Ovary (tissue), 9 donors: Measurements from ENCODE around the gene SPI1. TPM values are rescaled to one million over a fixed set of nuclear protein-coding genes. Genes with fewer than 3 reads are reported as not detected.

Source experiments
- DNase-seq, 5 donors: peaks; one replicate each; pipeline ENCODE4 v3.0.0-alpha.2; 2019 to 2020
- H3K27ac ChIP-seq, 2 donors: fragments of 200-600 bp; one replicate each; pipeline versions ENCODE4 v1.5.1 to v1.8.0; 2019 to 2022
- H3K27me3 ChIP-seq: fragments of 200-600 bp; one replicate; pipeline ENCODE4 v1.8.0; 2022
- H3K36me3 ChIP-seq: fragments of 200-600 bp; sonication (generic); one replicate; pipeline ENCODE4 v1.5.1; 2019
- H3K4me1 ChIP-seq: one replicate; pipeline ENCODE4 v1.8.1; 2013; ENCODE audit warnings: mild to moderate bottlenecking, moderate library complexity; ENCODE audit not compliant: insufficient read depth
- H3K4me3 ChIP-seq: fragments of 200-600 bp; sonication (generic); one replicate; pipeline ENCODE4 v1.5.1; 2017
- H3K9me3 ChIP-seq, 2 donors: fragments of 200-600 bp in 1 of 2; sonication (generic) in 1 of 2; one replicate each; pipeline versions ENCODE4 v1.5.1 to v1.8.1; 2013 to 2019; ENCODE audit warnings: mild to moderate bottlenecking in 1 of 2, moderate library complexity in 1 of 2
- CTCF ChIP-seq, 3 donors: fragments of 450-650 bp in 2 of 3; fragments of 200-600 bp in 1 of 3; IDR thresholded peaks; one replicate each; pipeline versions ENCODE4 v1.5.1 to v1.8.0; 2016 to 2022; ENCODE audit warnings: antibody characterized with exemption in 3 of 3, mild to moderate bottlenecking in 1 of 3
- EP300 ChIP-seq: sonication (generic); formaldehyde crosslinking; IDR thresholded peaks from one replicate; pipeline ENCODE4 v1.6.1; 2017; ENCODE audit warnings: antibody characterized with exemption
- POLR2A ChIP-seq: fragments of 450-650 bp; IDR thresholded peaks from one replicate; pipeline ENCODE4 v1.6.1; 2017; ENCODE audit warnings: antibody characterized with exemption, mild to moderate bottlenecking, moderate library complexity
- WGBS, 3 donors: extraction: QIAGEN DNeasy Blood & Tissue Kit in 1 of 3; methylation state at CpG; one replicate each; pipeline versions ENCODE4 v1.1.5 to v1.1.7; 2013 to 2017; 5-methylcytosine and 5-hydroxymethylcytosine counted together
- intact Hi-C, 4 donors: fragments of 100-400 bp; cut with DNase I; formaldehyde crosslinking; loops; one replicate each; pipeline versions ENCODE4 v1.11.0 to v1.15.1; 2022 to 2023
- polyA plus RNA-seq, 2 donors: library from polyadenylated mRNA; stranded (reverse); fragments of 200-250 nt in 1 of 2; fragments of 350-450 nt in 1 of 2; fragmentation: Illumina TruSeq in 1 of 2; extraction: RNeasy Lipid Tissue Mini Kit (QIAGEN cat#74804) in 1 of 2; gene quantifications; one replicate each; pipeline ENCODE4 v1.2.3, GENCODE V29; 2013 to 2014
- total RNA-seq, 7 donors: library from RNA; depleted of rRNA in 2 of 7; stranded (reverse); fragments of >200 nt in 2 of 7; fragmentation: NEBNext Ultra II Directional in 3 of 7; extraction: Animal tissue kit (Norgen Biotek cat#: 25700) in 3 of 7; gene quantifications; one replicate each; pipeline versions ENCODE4 v1.1.0 to v1.2.4, GENCODE V29; 2016 to 2023
- donor health status: DM: no; HTN: no; CAD: no; lungs with moderate emphysema.
- donor health status: DM: no; HTN: no; CAD: no.
- donor health status: Bipolar disorder and iron deficiency.
- donor health status: DM: yes; HTN: yes; CAD: no.
- donor health status: DM: no; HTN: no; CAD: no.
- donor health status: DM: yes; HTN: yes; CAD: no.

Gene SPI1
- total and polyA plus RNA-seq, 9 donors, result 3.9 to 21.5 (median 6.8) TPM

GRCh38 chr11:47375020-47375419 is 3.3 kb downstream of the SPI1 start:
- Histone ChIP-seq H3K36me3 (no peaks in the 10 kb centered on the region), H3K4me3 (no peak overlapping the region), H3K27ac (no peak overlapping the region), H3K4me1 (no peaks in the 10 kb centered on the region), H3K27me3 (no peaks in the 10 kb centered on the region), H3K9me3 (no peaks in the 10 kb centered on the region)
- 80 to 94% (median 87%) methylated on average over 8 of the region's 8 CpGs for WGBS, 3 donors
- peak in 1 of 5 donors; percentile 26 for DNase-seq
- TF ChIP-seq CTCF (IDR thresholded peaks at IDR 0.05) (no peak), POLR2A (no peak), EP300 (no peak)
- intact Hi-C loops, result loop anchor here (2.0 to 10.0 kb wide), 4 partner anchors 77 to 240 kb away; no protein-coding TSS in a partner anchor

DNA sequence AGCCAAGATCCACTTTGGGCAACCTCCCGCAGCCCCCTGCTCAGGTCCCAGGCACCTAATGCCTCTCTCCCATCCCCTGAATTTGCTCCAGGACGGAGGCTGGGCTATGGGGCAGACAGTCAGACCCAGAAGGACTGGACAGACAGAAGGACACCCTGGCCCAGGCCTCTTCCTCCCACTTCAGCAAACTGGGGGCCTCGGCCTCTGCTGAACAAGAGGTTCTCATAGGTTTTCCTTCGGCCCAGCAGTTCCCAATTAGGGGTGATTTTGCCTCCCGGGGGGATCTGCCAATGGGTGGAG is 3.7 kb downstream of the SPI1 start:
- no peaks in the 10 kb centered on the region for H3K9me3 ChIP-seq
- intact Hi-C loops, result loop anchor here (2.0 to 10.0 kb wide), 4 partner anchors 78 to 240 kb away; no protein-coding TSS in a partner anchor
- H3K27me3 ChIP-seq, result no peaks in the 10 kb centered on the region
- no peak overlapping the region for H3K4me3 ChIP-seq
- TF ChIP-seq CTCF (IDR thresholded peaks at IDR 0.05) (no peak), POLR2A (no peak), EP300 (no peak)
- no peaks in the 10 kb centered on the region for H3K36me3 ChIP-seq
- H3K4me1 ChIP-seq, result no peaks in the 10 kb centered on the region
- DNase-seq, result peak in 1 of 5 donors; percentile 28
- 76 to 91% (median 80%) methylated on average over 5 of the region's 5 CpGs for WGBS, 3 donors
- no peak overlapping the region for H3K27ac ChIP-seq

- peak; percentile 81 to 89 (median 85) for DNase-seq
- no peaks in the 10 kb centered on the region for H3K36me3 ChIP-seq
- H3K27me3 ChIP-seq, result no peaks in the 10 kb centered on the region
- no peaks in the 10 kb centered on the region for H3K4me1 ChIP-seq
- H3K9me3 ChIP-seq, result no peaks in the 10 kb centered on the region
- 40 to 44% (median 43%) methylated on average over 19 of the region's 19 CpGs for WGBS, 3 donors
- H3K4me3 ChIP-seq, result no peak overlapping the region
- no peak for TF ChIP-seq EP300
- TF ChIP-seq CTCF (IDR thresholded peaks at IDR 0.05), result peak; percentile 78 to 88 (median 85)
- TF ChIP-seq POLR2A, result no peak
- intact Hi-C loops, result loop anchor here (2.0 to 10.0 kb wide), 3 partner anchors 79 to 241 kb away; no protein-coding TSS in a partner anchor
- H3K27ac ChIP-seq, result no peak overlapping the region
These were observed 4.2 kb downstream of the SPI1 start for GRCh38 chr11:47373876-47374719.

DNA sequence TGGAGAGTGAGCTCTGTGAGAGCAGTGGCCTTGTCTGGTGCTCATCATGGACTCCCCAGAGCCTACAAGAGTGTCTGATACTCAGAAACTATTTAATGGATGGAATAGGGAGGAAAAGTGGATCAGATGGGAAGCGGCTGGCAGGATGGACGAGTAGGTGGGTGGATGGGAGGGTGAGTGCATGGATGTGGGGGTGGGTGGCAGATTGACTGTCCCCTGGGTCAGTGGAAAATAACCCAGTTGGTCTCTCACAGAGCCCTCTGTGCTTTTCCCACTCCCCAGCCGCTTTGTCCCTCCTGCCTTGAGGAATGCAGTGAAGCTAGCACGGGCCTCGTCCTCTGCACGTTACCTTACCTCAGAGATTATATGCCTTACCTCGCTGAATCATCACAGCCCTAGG is 5.9 kb downstream of the SPI1 start:
- TF ChIP-seq POLR2A (no peak), EP300 (no peak), CTCF (IDR thresholded peaks at IDR 0.05) (no peak)
- intact Hi-C loops, result loop anchor here (10.0 kb wide), 2 partner anchors 82 to 242 kb away; no protein-coding TSS in a partner anchor
- peak in 1 of 5 donors; percentile 9 for DNase-seq

More for the DNA sequence above, 5.9 kb downstream of the SPI1 start:
- WGBS, 3 donors, result 68 to 75% (median 68%) methylated on average over 7 of the region's 7 CpGs
- Histone ChIP-seq H3K9me3 (no peaks in the 10 kb centered on the region), H3K27ac (no peak overlapping the region), H3K4me1 (no peaks in the 10 kb centered on the region), H3K36me3 (no peaks in the 10 kb centered on the region), H3K4me3 (no peak overlapping the region), H3K27me3 (no peaks in the 10 kb centered on the region)
